ENCODE measurements around the gene CHRNA10. TPM values are rescaled to one million over a fixed set of nuclear protein-coding genes. Genes with fewer than 3 reads are reported as not detected.

Gene CHRNA10
- total RNA-seq, 1 experiment from 2014 or later, result 0.36 TPM

DNA sequence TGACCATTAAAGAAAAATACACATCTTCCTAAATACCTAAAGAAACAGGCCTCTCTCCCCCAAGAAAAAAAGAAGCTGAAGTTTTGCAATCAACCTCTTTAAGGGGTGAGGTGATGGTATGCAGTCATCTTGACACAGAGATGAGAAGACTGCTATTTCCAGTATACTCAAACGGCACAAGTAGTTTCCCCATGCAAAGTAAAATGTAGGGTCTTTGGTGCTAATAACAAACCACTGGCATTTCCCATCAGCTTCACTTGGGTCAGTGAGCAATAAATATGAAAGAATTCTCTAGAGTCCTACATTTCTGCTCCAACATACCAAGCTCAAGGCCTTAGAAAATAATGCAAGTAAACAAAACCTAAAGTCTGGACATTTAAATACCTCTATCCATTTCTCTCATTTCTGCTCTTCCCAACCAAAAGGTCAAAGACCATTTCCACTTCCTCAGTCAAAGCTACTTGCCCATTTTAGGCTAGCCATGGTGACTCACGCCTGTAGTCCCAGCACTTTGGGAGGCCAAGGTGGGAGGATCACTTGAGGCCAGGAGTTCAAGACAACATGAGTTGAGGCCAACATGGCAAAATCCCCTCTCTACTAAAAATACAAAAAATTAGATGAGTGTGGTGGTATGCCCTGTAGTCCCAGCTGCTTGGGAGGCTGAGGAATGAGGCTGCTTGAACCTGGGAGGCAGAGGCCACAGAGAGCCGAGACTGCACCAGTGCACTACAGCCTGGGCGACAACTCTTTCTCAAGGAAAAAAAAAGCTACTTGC lies 39.5 kb upstream of the CHRNA10 start:
- DNase-seq, result no peak
- ChIA-PET CTCF (no interaction called here), POLR2A (ENCODE audit: unreplicated experiment) (no interaction called here)
- BruUV-seq (replicated peaks), result no TSS peak
- intact Hi-C loops (cut with micrococcal nuclease), result no loop called here
- H3K79me2 ChIP-seq (ENCODE audit: low read length), result no peaks in the 10 kb centered on the region
- H3K4me2 ChIP-seq (ENCODE audit: low read length), result no peak overlapping the region
- no peak overlapping the region for H3K4me3 ChIP-seq (ENCODE audit: low read length)
- no peaks in the 10 kb centered on the region for H3K4me1 ChIP-seq (ENCODE audit: insufficient read depth, low read length)
- peaks cover 4% of the 10 kb centered on the region for H3F3A ChIP-seq (ENCODE audit: low read length, unreplicated experiment)
- no peak for ATAC-seq
- no peaks in the 10 kb centered on the region for H4K20me1 ChIP-seq (ENCODE audit: low read length)
- H3K9me2 ChIP-seq (replicated peaks; ENCODE audit: low read length), result no peaks in the 10 kb centered on the region
- no peaks in the 10 kb centered on the region for H3K27me3 ChIP-seq (ENCODE audit: low read length)
- H3K36me3 ChIP-seq (ENCODE audit: low read depth, low read length), result peaks cover 52% of the 10 kb centered on the region
- no peak overlapping the region for H2AFZ ChIP-seq (ENCODE audit: low read length)
- no peaks in the 10 kb centered on the region for H3K9me3 ChIP-seq (ENCODE audit: low read length)
- no peak for TF ChIP-seq EZH2 (IDR thresholded peaks at IDR 0.05; ENCODE audit: low read length, unreplicated experiment)
- TF ChIP-seq EZH2phosphoT487 (IDR thresholded peaks at IDR 0.05; ENCODE audit: borderline replicate concordance, low read length), result no peak
- TF ChIP-seq, protein P1, sequence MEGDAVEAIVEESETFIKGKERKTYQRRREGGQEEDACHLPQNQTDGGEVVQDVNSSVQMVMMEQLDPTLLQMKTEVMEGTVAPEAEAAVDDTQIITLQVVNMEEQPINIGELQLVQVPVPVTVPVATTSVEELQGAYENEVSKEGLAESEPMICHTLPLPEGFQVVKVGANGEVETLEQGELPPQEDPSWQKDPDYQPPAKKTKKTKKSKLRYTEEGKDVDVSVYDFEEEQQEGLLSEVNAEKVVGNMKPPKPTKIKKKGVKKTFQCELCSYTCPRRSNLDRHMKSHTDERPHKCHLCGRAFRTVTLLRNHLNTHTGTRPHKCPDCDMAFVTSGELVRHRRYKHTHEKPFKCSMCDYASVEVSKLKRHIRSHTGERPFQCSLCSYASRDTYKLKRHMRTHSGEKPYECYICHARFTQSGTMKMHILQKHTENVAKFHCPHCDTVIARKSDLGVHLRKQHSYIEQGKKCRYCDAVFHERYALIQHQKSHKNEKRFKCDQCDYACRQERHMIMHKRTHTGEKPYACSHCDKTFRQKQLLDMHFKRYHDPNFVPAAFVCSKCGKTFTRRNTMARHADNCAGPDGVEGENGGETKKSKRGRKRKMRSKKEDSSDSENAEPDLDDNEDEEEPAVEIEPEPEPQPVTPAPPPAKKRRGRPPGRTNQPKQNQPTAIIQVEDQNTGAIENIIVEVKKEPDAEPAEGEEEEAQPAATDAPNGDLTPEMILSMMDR (conservative IDR thresholded peaks at IDR 0.05; ENCODE audit: low read depth, low read length), result no peak
- H3K27ac ChIP-seq (ENCODE audit: low read length), result no peak overlapping the region
- no peak overlapping the region for H3K9ac ChIP-seq (ENCODE audit: low read length)

DNA sequence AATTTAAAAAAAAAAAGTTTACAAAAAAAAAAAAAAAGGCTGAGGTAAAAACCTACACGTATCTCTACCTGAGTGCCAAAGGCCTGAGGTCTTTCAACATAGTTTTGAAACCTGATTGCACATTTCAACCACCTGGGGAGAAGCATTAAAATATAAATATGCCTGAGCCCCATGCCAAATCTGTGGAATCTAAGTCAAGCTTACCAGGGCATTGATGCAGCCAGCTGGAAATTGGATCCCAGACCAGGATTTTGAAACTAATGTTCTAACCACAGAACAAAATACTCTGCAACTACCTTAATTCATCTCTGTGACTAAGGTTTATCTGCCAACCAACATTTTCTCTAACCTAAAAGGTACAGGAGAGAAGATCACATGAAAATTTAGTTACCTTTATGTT lies 38.8 kb upstream of the CHRNA10 start:
- H3K36me3 ChIP-seq (ENCODE audit: low read depth, low read length), result peaks cover 57% of the 10 kb centered on the region

DNA sequence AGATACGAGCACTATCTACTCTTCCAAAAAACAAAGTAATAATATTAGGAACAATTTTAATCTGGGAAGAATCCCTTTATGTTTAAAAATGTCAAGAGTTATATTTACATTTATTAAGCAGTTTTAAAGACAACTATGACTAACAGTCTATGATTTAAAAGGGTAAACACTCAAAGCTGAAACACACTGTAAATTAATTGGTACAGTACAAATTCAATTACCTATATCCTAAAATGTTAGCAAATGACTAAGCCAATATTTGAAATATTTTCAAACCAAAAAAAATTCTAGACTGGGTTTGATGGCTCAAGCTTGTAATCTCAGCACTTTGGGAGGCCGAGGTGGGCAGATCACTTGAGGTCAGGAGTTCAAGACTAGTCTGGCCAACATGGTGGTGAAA lies 36.0 kb upstream of the CHRNA10 start:
- intact Hi-C loops (cut with micrococcal nuclease), result no loop called here
- H3K27ac ChIP-seq (ENCODE audit: low read length), result no peak overlapping the region
- CTCF ChIA-PET, result no interaction called here
- no peak overlapping the region for H2AFZ ChIP-seq (ENCODE audit: low read length)
- H3K4me2 ChIP-seq (ENCODE audit: low read length), result no peak overlapping the region
- no peaks in the 10 kb centered on the region for H3K4me1 ChIP-seq (ENCODE audit: insufficient read depth, low read length)
- no peaks in the 10 kb centered on the region for H4K20me1 ChIP-seq (ENCODE audit: low read length)
- H3F3A ChIP-seq (ENCODE audit: low read length, unreplicated experiment), result peaks cover 4% of the 10 kb centered on the region
- ATAC-seq (peak; percentile 27), DNase-seq (no peak)
- H3K4me3 ChIP-seq (ENCODE audit: low read length), result no peak overlapping the region
- no peaks in the 10 kb centered on the region for H3K9me3 ChIP-seq (ENCODE audit: low read length)
- no peak overlapping the region for H3K9ac ChIP-seq (ENCODE audit: low read length)
- POLR2A ChIA-PET (ENCODE audit: unreplicated experiment), result no interaction called here
- H3K36me3 ChIP-seq (ENCODE audit: low read depth, low read length), result peaks cover 62% of the 10 kb centered on the region
- no peaks in the 10 kb centered on the region for H3K27me3 ChIP-seq (ENCODE audit: low read length)
- no peaks in the 10 kb centered on the region for H3K9me2 ChIP-seq (replicated peaks; ENCODE audit: low read length)
- H3K79me2 ChIP-seq (ENCODE audit: low read length), result no peaks in the 10 kb centered on the region
- TF ChIP-seq, protein P1 (conservative IDR thresholded peaks at IDR 0.05; ENCODE audit: low read depth, low read length), result no peak
- no peak for TF ChIP-seq EZH2phosphoT487 (IDR thresholded peaks at IDR 0.05; ENCODE audit: borderline replicate concordance, low read length)
- no peak for TF ChIP-seq EZH2 (IDR thresholded peaks at IDR 0.05; ENCODE audit: low read length, unreplicated experiment)
- BruUV-seq (replicated peaks), result no TSS peak

More for the DNA sequence above, 38.8 kb upstream of the CHRNA10 start:
- ATAC-seq (no peak), DNase-seq (no peak)
- POLR2A ChIA-PET (ENCODE audit: unreplicated experiment), result no interaction called here
- Histone ChIP-seq H3K9ac (ENCODE audit: low read length) (no peak overlapping the region), H3K9me2 (replicated peaks; ENCODE audit: low read length) (no peaks in the 10 kb centered on the region), H3F3A (ENCODE audit: low read length, unreplicated experiment) (peaks cover 4% of the 10 kb centered on the region), H3K27me3 (ENCODE audit: low read length) (no peaks in the 10 kb centered on the region), H3K4me1 (ENCODE audit: insufficient read depth, low read length) (no peaks in the 10 kb centered on the region), H3K9me3 (ENCODE audit: low read length) (no peaks in the 10 kb centered on the region), H4K20me1 (ENCODE audit: low read length) (no peaks in the 10 kb centered on the region), H3K27ac (ENCODE audit: low read length) (no peak overlapping the region), H3K79me2 (ENCODE audit: low read length) (no peaks in the 10 kb centered on the region), H3K4me3 (ENCODE audit: low read length) (no peak overlapping the region), H3K4me2 (ENCODE audit: low read length) (no peak overlapping the region), H2AFZ (ENCODE audit: low read length) (no peak overlapping the region)
- no TSS peak for BruUV-seq (replicated peaks)
- CTCF ChIA-PET, result no interaction called here
- intact Hi-C loops (cut with micrococcal nuclease), result no loop called here
- TF ChIP-seq EZH2phosphoT487 (IDR thresholded peaks at IDR 0.05; ENCODE audit: borderline replicate concordance, low read length), result no peak
- TF ChIP-seq, protein P1 (conservative IDR thresholded peaks at IDR 0.05; ENCODE audit: low read depth, low read length), result no peak
- TF ChIP-seq EZH2 (IDR thresholded peaks at IDR 0.05; ENCODE audit: low read length, unreplicated experiment), result no peak

All from PC-3 (cell line).